Measurements from ENCODE around the gene RDH16. TPM values are rescaled to one million over a fixed set of nuclear protein-coding genes. Genes with fewer than 3 reads are reported as not detected.
"Not testable (repeated sequence)": the region's sequence is repeated elsewhere in the genome, so short reads cannot be mapped to it uniquely, and the experiment has no call there.

Gene RDH16
- total RNA-seq, 1 experiment from 2014 or later: 0.11 TPM

DNA sequence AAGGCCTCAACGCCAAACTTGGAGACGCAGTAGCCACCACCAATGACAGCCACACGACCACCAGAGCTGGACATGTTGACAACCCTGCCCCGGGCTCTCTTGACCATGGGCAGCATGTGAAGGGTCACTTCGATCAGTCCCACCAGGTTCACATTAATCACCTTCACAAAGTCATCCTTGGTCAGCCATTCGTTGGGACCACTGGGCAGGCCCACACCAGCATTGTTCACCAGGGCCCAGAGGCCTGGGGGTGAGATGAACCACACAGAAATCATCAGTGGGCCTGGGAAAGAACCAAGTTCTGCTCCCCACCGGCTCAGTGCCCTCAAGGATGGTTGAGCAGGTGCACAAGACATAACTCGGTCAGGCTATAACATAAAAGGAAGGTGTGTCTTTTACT is 27.2 kb downstream of the RDH16 start:
- H3K36me3 ChIP-seq (ENCODE audit: insufficient read depth, low read length): no peaks in the 10 kb centered on the region
- peaks cover 12% of the 10 kb centered on the region for H3K4me1 ChIP-seq (ENCODE audit: low read length)
- no peaks in the 10 kb centered on the region for H3K9me2 ChIP-seq (replicated peaks; ENCODE audit: insufficient read depth, low read length)
- DNase-seq: no peak
- H3K27ac ChIP-seq (ENCODE audit: low read length): no peak overlapping the region
- no peaks in the 10 kb centered on the region for H3K79me2 ChIP-seq (ENCODE audit: low read length)
- H2AFZ ChIP-seq (ENCODE audit: low read length): no peak overlapping the region
- H3K4me3 ChIP-seq (ENCODE audit: low read length): no peak overlapping the region
- no peak overlapping the region for H3K4me2 ChIP-seq (ENCODE audit: low read depth, low read length, poor library complexity, severe bottlenecking)
- H3K9ac ChIP-seq (ENCODE audit: low read length): no peak overlapping the region
- H3K27me3 ChIP-seq (ENCODE audit: low read length): no peaks in the 10 kb centered on the region
- no peaks in the 10 kb centered on the region for H3K9me3 ChIP-seq (ENCODE audit: low read length)
- H4K20me1 ChIP-seq (ENCODE audit: insufficient read depth, low read depth, low read length): no peaks in the 10 kb centered on the region

DNA sequence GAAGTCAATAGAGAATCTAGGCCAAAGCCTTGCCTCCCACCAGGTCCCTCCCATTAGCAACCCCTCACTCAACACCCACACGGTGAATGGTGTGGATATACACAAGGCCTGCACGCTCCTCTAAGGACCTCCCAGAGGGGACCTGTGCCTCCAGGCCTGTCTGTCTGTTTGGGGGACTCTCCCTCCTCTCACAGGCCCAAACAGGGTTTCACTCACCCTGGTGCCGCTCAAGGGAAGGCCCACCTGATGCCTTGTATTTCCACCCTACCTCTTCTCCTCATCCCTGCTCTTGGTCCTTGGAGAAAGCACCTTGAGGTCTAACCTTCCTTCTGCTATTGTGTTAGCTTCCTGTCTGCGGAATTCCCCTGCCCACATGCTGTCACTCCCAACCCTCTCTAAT is 27.6 kb downstream of the RDH16 start:
- H3K9me2 ChIP-seq (replicated peaks; ENCODE audit: insufficient read depth, low read length): no peaks in the 10 kb centered on the region
- no peak for DNase-seq

DNA sequence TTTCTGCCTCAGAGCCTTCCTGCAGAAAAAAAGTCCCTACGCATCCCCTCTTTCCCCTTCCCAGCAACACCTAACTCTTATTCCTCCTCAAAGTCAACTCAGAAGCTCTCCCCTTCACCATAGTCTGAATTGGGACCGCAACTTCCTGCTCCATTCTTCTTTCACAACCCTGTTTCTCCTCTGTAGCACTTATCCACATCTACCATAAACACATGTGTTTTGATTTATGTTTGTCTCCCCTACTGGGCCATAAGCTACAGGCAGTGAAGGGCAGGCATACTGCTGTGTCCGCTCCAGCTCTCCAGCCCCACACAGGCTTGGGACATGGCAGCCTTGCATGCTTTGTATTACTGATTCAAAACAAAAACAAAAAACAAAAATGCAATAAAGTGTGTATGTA is 29.1 kb downstream of the RDH16 start:
- Histone ChIP-seq H3K9me3 (ENCODE audit: low read length) (no peaks in the 10 kb centered on the region), H3K4me1 (ENCODE audit: low read length) (peaks cover 12% of the 10 kb centered on the region), H3K36me3 (ENCODE audit: insufficient read depth, low read length) (no peaks in the 10 kb centered on the region), H3K4me2 (ENCODE audit: low read depth, low read length, poor library complexity, severe bottlenecking) (no peak overlapping the region), H3K27me3 (ENCODE audit: low read length) (no peaks in the 10 kb centered on the region), H3K9ac (ENCODE audit: low read length) (no peak overlapping the region), H3K4me3 (ENCODE audit: low read length) (no peak overlapping the region), H2AFZ (ENCODE audit: low read length) (no peak overlapping the region), H4K20me1 (ENCODE audit: insufficient read depth, low read depth, low read length) (no peaks in the 10 kb centered on the region), H3K9me2 (replicated peaks; ENCODE audit: insufficient read depth, low read length) (no peaks in the 10 kb centered on the region), H3K79me2 (ENCODE audit: low read length) (no peaks in the 10 kb centered on the region), H3K27ac (ENCODE audit: low read length) (no peak overlapping the region)
- no peak for DNase-seq

More for the DNA sequence above, 27.6 kb downstream of the RDH16 start:
- no peak overlapping the region for H3K9ac ChIP-seq (ENCODE audit: low read length)
- H4K20me1 ChIP-seq (ENCODE audit: insufficient read depth, low read depth, low read length): no peaks in the 10 kb centered on the region
- no peaks in the 10 kb centered on the region for H3K9me3 ChIP-seq (ENCODE audit: low read length)
- no peak overlapping the region for H2AFZ ChIP-seq (ENCODE audit: low read length)
- no peaks in the 10 kb centered on the region for H3K36me3 ChIP-seq (ENCODE audit: insufficient read depth, low read length)
- peaks cover 12% of the 10 kb centered on the region for H3K4me1 ChIP-seq (ENCODE audit: low read length)
- H3K4me2 ChIP-seq (ENCODE audit: low read depth, low read length, poor library complexity, severe bottlenecking): no peak overlapping the region
- no peak overlapping the region for H3K4me3 ChIP-seq (ENCODE audit: low read length)
- no peak overlapping the region for H3K27ac ChIP-seq (ENCODE audit: low read length)
- H3K79me2 ChIP-seq (ENCODE audit: low read length): no peaks in the 10 kb centered on the region
- H3K27me3 ChIP-seq (ENCODE audit: low read length): no peaks in the 10 kb centered on the region

DNA sequence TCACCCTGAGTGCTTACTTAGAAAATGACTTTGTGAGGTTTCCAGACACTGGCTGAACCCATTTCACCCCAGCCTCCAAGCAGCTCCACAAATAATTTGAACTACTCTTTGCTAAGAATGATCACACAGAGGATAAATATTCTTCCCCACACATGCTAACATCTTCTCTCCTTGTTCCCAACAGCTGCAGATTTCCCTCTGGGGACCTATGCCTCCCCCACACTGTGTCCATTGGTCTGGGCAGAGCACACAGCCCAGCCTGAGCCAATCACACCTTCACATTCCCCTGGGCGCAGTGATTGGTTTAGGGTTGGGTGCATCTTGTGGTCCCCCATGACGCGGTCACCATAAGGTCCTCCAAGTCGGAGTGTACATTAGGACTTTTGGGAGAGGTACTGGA is 30.1 kb downstream of the RDH16 start:
- Histone ChIP-seq H3K9me2 (replicated peaks; ENCODE audit: insufficient read depth, low read length) (no peaks in the 10 kb centered on the region), H3K36me3 (ENCODE audit: insufficient read depth, low read length) (no peaks in the 10 kb centered on the region), H3K4me2 (ENCODE audit: low read depth, low read length, poor library complexity, severe bottlenecking) (no peak overlapping the region), H3K79me2 (ENCODE audit: low read length) (no peaks in the 10 kb centered on the region), H4K20me1 (ENCODE audit: insufficient read depth, low read depth, low read length) (no peaks in the 10 kb centered on the region), H3K9me3 (ENCODE audit: low read length) (no peaks in the 10 kb centered on the region), H2AFZ (ENCODE audit: low read length) (no peak overlapping the region), H3K4me3 (ENCODE audit: low read length) (no peak overlapping the region), H3K27me3 (ENCODE audit: low read length) (no peaks in the 10 kb centered on the region), H3K9ac (ENCODE audit: low read length) (no peak overlapping the region), H3K27ac (ENCODE audit: low read length) (no peak overlapping the region), H3K4me1 (ENCODE audit: low read length) (peaks cover 12% of the 10 kb centered on the region)
- no peak for DNase-seq

DNA sequence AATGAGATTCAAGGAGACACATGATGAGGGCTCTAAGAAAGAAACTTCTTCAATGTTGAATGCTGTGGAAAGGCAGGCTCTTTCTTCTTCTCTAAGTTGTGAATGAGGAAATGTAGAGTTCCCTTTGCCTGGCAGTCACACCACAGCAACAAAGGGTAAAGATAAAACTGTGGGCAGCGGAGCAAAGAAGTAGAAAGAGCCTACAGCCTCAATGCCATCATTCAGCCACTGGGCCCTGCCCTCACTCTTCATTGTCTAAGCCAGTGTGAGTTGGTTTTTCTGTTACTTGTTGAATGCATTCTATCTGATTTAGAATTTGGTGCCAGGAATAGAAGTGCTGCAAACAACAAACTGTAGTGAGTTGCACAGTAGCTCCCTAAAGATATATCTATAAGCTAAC is 35.4 kb downstream of the RDH16 start:
- Histone ChIP-seq H4K20me1 (ENCODE audit: insufficient read depth, low read depth, low read length) (no peaks in the 10 kb centered on the region), H3K9ac (ENCODE audit: low read length) (no peak overlapping the region)

DNA sequence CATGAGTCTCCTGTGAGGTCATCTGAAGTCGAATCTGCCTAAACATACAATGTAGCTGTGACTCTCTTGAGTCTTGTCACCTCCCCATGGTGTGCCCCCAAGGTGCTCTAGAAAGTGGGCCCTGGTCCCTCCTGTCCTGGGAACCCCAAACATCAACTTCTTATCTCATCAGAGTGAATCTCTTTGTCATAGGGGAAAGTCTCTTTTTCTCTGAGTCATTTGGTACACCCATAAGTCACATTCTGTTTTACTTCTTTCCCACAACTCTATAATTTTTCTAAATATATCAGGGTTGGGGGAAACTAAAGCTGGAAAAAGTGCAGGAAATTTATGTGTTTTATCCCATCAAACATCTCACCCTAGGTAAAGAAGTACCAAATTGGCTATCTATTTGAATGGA is 36.1 kb downstream of the RDH16 start:
- DNase-seq: no peak

More for the DNA sequence above, 35.4 kb downstream of the RDH16 start:
- Histone ChIP-seq H3K4me2 (ENCODE audit: low read depth, low read length, poor library complexity, severe bottlenecking) (no peak overlapping the region), H3K9me2 (replicated peaks; ENCODE audit: insufficient read depth, low read length) (no peaks in the 10 kb centered on the region), H3K27me3 (ENCODE audit: low read length) (no peaks in the 10 kb centered on the region), H3K9me3 (ENCODE audit: low read length) (no peaks in the 10 kb centered on the region), H3K4me3 (ENCODE audit: low read length) (no peak overlapping the region), H3K4me1 (ENCODE audit: low read length) (no peaks in the 10 kb centered on the region), H3K27ac (ENCODE audit: low read length) (no peak overlapping the region), H2AFZ (ENCODE audit: low read length) (no peak overlapping the region), H3K36me3 (ENCODE audit: insufficient read depth, low read length) (no peaks in the 10 kb centered on the region), H3K79me2 (ENCODE audit: low read length) (no peaks in the 10 kb centered on the region)
- no peak for DNase-seq

DNA sequence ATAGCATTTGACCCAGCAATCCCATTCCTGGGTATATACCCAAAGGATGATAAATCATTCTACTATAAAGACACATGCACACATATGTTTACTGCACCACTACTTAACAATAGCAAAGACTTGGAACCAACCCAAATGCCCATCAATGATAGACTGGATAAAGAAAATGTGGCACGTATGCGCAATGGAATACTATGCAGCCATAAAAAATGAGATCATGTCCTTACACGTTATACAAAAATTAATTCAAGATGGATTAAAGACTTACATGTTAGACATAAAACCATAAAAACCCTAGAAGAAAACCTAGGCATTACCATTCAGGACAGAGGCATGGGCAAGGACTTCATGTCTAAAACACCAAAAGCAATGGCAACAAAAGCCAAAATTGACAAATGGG is 39.3 kb downstream of the RDH16 start:
- H3K4me2 ChIP-seq (ENCODE audit: low read depth, low read length, poor library complexity, severe bottlenecking); H3K36me3 ChIP-seq (ENCODE audit: insufficient read depth, low read length); H3K79me2 ChIP-seq (ENCODE audit: low read length); H3K4me3 ChIP-seq (ENCODE audit: low read length); H3K9me3 ChIP-seq (ENCODE audit: low read length); H3K27ac ChIP-seq (ENCODE audit: low read length); DNase-seq; H3K4me1 ChIP-seq (ENCODE audit: low read length); H4K20me1 ChIP-seq (ENCODE audit: insufficient read depth, low read depth, low read length); H3K27me3 ChIP-seq (ENCODE audit: low read length); H2AFZ ChIP-seq (ENCODE audit: low read length); H3K9ac ChIP-seq (ENCODE audit: low read length); H3K9me2 ChIP-seq (replicated peaks; ENCODE audit: insufficient read depth, low read length): not testable (repeated sequence)

More for the DNA sequence above, 36.1 kb downstream of the RDH16 start:
- Histone ChIP-seq H4K20me1 (ENCODE audit: insufficient read depth, low read depth, low read length) (no peaks in the 10 kb centered on the region), H3K9me3 (ENCODE audit: low read length) (no peaks in the 10 kb centered on the region), H3K79me2 (ENCODE audit: low read length) (no peaks in the 10 kb centered on the region), H3K4me3 (ENCODE audit: low read length) (no peak overlapping the region), H3K9ac (ENCODE audit: low read length) (no peak overlapping the region), H3K9me2 (replicated peaks; ENCODE audit: insufficient read depth, low read length) (no peaks in the 10 kb centered on the region), H3K4me1 (ENCODE audit: low read length) (no peaks in the 10 kb centered on the region), H2AFZ (ENCODE audit: low read length) (no peak overlapping the region), H3K4me2 (ENCODE audit: low read depth, low read length, poor library complexity, severe bottlenecking) (no peak overlapping the region), H3K27me3 (ENCODE audit: low read length) (no peaks in the 10 kb centered on the region), H3K27ac (ENCODE audit: low read length) (no peak overlapping the region), H3K36me3 (ENCODE audit: insufficient read depth, low read length) (no peaks in the 10 kb centered on the region)

DNA sequence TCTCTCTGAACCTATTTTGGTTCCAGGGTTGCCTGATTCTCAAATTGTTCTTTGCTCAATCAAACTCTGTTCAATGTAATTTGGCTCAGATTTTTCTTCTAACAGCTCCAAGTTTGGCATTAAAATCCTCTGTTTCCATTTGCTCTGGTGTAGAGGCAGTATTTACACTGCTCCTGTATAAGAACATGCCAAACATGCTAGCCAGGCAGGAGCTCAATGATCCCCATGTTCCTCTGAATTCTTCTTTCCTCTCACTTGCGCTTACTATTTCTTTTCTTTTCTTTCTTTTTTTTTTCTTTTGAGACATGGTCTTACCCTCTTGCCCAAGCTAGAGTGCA is 40.4 kb downstream of the RDH16 start:
- no peak overlapping the region for H3K27ac ChIP-seq (ENCODE audit: low read length)
- no peak overlapping the region for H2AFZ ChIP-seq (ENCODE audit: low read length)
- DNase-seq: no peak
- no peaks in the 10 kb centered on the region for H3K36me3 ChIP-seq (ENCODE audit: insufficient read depth, low read length)
- no peaks in the 10 kb centered on the region for H4K20me1 ChIP-seq (ENCODE audit: insufficient read depth, low read depth, low read length)
- H3K9ac ChIP-seq (ENCODE audit: low read length): no peak overlapping the region
- no peaks in the 10 kb centered on the region for H3K9me3 ChIP-seq (ENCODE audit: low read length)
- no peaks in the 10 kb centered on the region for H3K4me1 ChIP-seq (ENCODE audit: low read length)
- no peak overlapping the region for H3K4me3 ChIP-seq (ENCODE audit: low read length)
- H3K9me2 ChIP-seq (replicated peaks; ENCODE audit: insufficient read depth, low read length): no peaks in the 10 kb centered on the region
- H3K79me2 ChIP-seq (ENCODE audit: low read length): no peaks in the 10 kb centered on the region
- no peaks in the 10 kb centered on the region for H3K27me3 ChIP-seq (ENCODE audit: low read length)
- H3K4me2 ChIP-seq (ENCODE audit: low read depth, low read length, poor library complexity, severe bottlenecking): no peak overlapping the region
